Amniotic stem cell (primary cell): ENCODE measurements around the gene DDR2.

Source experiments
- DNase-seq: peaks from one replicate; lab custom pipeline; 2025; lab: John Stamatoyannopoulos, UW

DDR2 gene

GRCh38 chr1:162697140-162697895 lies 65.1 kb downstream of the DDR2 start:
- no peak for DNase-seq

- no peak for DNase-seq
These were observed 67.1 kb downstream of the DDR2 start for GRCh38 chr1:162699366-162699765.

GRCh38 chr1:162700131-162700530 lies 67.9 kb downstream of the DDR2 start:
- no peak for DNase-seq

GRCh38 chr1:162701286-162701685 lies 69.0 kb downstream of the DDR2 start:
- DNase-seq, result no peak

DNA sequence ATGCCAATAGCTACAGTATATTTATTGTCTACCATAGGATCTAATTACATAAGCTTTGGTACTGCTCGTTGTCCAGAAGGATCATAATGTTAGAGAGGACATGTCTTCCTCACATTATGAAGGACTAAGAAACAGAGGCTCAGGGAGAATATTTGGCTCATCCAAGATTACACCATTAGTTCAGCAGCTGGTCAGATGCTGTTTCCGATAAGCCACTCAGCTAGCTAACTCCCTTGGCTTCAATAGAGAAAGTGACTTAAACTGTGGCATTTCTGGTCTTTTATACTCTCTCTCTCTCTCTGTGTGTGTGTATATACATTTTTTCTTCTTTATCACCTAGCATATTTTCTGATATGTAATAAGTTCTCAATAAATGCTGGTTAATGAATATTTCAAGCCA lies 70.4 kb downstream of the DDR2 start:
- DNase-seq, result no peak

GRCh38 chr1:162703708-162704107 lies 71.4 kb downstream of the DDR2 start:
- DNase-seq, result no peak

DNA sequence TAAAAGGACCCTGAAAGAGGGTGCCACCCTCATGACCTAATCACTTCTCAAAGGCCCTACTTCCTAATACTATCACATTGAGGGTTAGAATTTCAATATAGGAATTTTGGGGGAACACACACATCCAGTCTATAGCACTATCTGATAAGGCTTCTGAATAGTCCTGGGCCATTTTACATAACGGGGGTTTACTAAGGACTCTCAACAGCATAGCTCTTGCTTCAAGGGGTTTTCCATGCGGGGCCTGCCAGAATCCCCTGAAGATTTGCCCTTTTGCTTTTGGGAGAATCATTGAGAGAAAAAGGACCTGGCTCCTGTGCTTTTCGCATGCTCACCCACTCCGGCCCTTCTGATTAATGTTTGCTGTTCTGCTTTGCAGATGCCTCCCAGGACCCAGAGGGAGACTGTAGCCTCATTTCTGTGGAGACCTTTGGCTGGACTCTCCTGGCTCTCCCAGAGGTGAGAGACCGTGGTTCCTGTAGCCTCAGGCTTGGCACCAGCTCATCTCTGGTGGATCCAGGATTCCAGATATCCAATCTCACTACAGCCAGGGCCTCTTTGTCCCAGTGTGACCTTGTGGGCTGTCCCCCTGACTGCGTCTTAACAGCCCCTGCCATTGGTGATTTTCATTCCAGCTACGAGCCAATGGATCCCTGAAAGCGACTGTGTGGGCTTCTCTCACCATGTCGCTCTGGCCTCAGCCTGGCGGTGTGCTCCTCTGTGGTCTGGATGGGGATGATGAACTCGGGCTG lies 72.6 kb downstream of the DDR2 start:
- DNase-seq, result no peak

DNA sequence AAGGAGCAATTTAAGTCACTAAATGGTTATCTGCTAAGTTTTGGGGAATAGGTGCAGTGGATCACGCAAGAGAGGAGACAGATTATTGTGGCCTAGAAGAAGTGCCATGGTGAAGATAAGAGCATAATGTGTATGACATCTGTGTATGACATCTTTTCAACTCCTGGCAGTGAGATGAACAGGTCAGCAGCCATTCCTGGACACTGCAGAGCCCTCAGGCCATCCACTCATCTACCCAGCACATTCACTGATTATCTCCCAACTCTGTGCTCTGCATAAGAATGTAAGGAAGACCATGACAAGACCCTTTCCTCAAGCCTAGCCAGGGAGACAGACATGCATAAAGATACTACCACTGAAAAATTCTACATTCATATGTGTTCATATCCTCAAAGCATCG lies 73.7 kb downstream of the DDR2 start:
- no peak for DNase-seq

GRCh38 chr1:162706606-162707005 lies 74.3 kb downstream of the DDR2 start:
- no peak for DNase-seq

DNA sequence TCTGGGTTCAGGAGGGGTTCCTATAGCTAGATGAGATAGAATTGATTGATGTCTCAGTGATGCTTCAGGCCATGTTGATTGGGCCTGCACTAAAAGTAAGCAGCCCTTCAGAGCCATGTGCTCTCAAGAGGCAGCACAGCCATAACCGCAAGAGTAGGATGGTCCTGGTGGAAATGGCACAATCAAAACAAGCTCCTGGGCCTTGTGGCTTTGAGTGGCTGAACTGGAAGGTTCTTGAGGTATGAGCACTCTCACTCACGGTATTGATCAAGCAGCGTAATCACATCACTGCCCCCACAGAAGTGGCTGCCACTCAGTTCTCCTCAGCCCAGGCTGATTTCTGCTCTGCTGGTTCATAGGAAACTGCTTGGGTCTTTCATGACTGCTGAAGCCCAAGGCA lies 76.0 kb downstream of the DDR2 start:
- no peak for DNase-seq

GRCh38 chr1:162709132-162709860 lies 77.0 kb downstream of the DDR2 start:
- DNase-seq, result no peak

GRCh38 chr1:162709870-162710269 lies 77.6 kb downstream of the DDR2 start:
- no peak for DNase-seq

GRCh38 chr1:162710345-162710744 lies 78.1 kb downstream of the DDR2 start:
- no peak for DNase-seq

DNA sequence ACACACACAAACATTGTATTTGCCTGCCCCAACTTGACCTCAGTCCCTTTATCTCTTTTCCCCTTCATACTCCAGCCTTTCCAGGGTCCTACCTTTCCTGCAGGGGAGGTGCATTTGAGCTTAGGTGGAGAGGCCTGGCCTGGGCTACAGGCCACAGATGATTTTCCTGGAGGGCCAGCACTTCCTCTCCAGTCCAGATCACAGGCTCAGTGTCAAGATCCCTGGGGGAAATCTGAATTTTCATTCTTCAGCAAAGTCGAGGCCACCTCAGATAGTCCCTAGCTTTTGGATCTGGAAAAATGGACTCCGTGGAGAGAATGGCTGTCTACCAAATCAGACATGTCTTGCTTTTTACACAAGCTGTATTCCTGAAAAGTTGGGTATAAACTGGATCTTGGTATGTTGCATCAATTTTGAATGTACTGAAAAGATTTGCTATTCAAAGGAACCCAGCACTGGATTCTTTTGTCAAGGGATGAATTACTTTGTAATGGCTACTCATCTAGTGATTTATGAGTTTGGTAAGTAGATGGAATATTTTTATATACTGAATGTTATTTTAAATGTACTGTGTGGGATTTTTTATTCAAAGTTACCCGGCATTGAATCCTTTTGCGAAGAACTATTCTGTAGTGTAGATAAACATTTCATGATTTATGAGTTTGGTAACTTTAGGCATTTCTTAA lies 78.7 kb downstream of the DDR2 start:
- DNase-seq, result no peak

- DNase-seq, result no peak
These were observed 80.2 kb downstream of the DDR2 start for GRCh38 chr1:162712317-162713029.

GRCh38 chr1:162716123-162716522 lies 83.9 kb downstream of the DDR2 start:
- no peak for DNase-seq

GRCh38 chr1:162716552-162716951 lies 84.3 kb downstream of the DDR2 start:
- DNase-seq, result no peak

DNA sequence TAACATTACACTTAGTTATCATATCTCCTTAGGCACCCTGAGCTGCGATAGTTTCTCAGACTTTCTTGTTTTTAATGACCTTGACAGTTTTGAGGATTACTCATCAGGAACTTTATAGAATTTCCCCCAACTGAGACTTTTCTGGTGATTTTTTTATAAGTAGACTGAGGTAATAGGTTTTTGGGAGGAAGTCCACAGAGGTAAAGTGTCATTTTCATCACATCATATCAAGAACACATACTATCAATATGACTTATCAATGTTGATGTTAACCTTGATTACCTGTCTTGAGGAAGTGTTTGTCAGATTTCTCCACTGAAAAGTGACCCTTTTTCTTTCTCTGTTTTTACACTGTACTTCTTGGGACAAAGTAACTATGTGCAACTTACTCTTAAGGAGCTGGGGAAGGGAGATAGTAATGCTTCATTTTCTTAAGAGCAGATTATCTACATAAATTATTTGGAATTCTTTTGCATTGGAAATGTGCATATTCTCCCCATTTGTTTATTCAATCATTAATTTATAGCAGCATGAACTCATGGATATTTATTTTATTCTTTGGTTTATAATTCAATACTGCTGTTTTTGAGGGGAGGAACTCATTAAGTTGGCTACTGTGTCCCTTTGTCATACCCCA lies 85.4 kb downstream of the DDR2 start:
- DNase-seq, result no peak

- DNase-seq, result no peak
These were observed 87.4 kb downstream of the DDR2 start for GRCh38 chr1:162719678-162720077.

DNA sequence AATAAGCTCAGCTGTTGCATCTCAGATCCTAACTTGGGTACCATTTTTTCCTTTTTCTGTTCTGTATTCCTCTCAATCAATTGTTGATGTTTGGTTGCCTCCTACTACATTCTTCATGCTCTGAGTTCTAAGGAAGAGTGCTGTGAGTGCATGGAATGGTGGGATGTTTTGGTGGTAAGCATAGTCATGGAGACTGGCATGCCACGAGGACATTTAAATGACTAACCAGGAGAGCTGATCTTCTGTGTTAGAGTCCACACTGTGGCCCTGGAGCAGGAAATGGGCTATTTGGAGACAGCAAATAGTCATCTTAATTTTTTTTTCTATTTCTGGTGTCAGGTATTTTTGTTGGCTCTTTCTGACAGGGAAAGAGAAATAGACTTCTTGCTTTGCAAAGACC lies 88.7 kb downstream of the DDR2 start:
- no peak for DNase-seq

- no peak for DNase-seq
These were observed 89.2 kb downstream of the DDR2 start for GRCh38 chr1:162721471-162721870.
